ENCODE data around the gene LIMK2.

DNA sequence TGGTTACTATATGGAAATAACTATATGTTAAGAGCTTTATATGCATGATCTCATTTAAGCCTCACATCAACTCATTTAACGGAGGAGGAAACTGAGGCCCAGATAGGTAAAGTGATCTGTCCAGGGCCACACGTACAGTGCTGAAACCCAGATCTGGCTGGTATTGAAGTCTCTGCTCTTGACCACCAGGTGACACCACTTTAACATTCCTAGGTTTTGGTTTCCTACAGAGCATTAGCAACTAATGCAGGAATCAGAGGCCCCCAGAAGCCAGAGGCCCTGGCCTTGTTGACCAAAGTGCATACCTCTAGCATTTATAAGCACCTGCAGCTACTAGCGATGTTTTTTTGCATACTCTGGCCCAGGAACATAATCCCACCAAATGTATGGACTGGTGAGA, 12.9 kb upstream of the LIMK2 start:
- TF ChIP-seq, protein P1, sequence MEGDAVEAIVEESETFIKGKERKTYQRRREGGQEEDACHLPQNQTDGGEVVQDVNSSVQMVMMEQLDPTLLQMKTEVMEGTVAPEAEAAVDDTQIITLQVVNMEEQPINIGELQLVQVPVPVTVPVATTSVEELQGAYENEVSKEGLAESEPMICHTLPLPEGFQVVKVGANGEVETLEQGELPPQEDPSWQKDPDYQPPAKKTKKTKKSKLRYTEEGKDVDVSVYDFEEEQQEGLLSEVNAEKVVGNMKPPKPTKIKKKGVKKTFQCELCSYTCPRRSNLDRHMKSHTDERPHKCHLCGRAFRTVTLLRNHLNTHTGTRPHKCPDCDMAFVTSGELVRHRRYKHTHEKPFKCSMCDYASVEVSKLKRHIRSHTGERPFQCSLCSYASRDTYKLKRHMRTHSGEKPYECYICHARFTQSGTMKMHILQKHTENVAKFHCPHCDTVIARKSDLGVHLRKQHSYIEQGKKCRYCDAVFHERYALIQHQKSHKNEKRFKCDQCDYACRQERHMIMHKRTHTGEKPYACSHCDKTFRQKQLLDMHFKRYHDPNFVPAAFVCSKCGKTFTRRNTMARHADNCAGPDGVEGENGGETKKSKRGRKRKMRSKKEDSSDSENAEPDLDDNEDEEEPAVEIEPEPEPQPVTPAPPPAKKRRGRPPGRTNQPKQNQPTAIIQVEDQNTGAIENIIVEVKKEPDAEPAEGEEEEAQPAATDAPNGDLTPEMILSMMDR (IDR thresholded peaks at IDR 0.05 in 8 of 11, conservative IDR thresholded peaks at IDR 0.05 in 3 of 11) = peak in 2 of 11 experiments; percentile 6 to 14
- TF ChIP-seq POLR2AphosphoS5 (IDR thresholded peaks at IDR 0.05) (no peak), POLR2A (IDR thresholded peaks at IDR 0.05) (no peak)

Measured in spleen (tissue), 7 donors.